ENCODE results near the gene PDE4B. TPM values are rescaled to one million over a fixed set of nuclear protein-coding genes. Genes with fewer than 3 reads are reported as not detected.

PDE4B gene
- polyA plus RNA-seq, 2 of the 4 experiments (the other 2 are of a cell fraction), result 20.2 to 56.8 TPM

- peak in 1 of 2 experiments; percentile 46; a peak in 3 of 6 replicates for ATAC-seq
- CTCF ChIA-PET, result interaction anchor here (1.1 to 1.5 kb wide), 2 partner anchors 67 to 216 kb away, joined by 3 to 4 read pairs; no protein-coding TSS in a partner anchor
- DNase-seq (ENCODE audit: low read depth in 1 of 2, low spot score in 1 of 2), result peak in 1 of 2 experiments; percentile 17
Observed at GRCh38 chr1:66175581-66175980, 382.9 kb downstream of the PDE4B start.

GRCh38 chr1:66176012-66176715, 383.5 kb downstream of the PDE4B start:
- peak; percentile 63 to 87 for ATAC-seq
- ChIA-PET POLR2A (interaction anchor here (0.7 kb wide), 1 partner anchor 168 kb away, joined by 3 read pairs; no protein-coding TSS in a partner anchor), CTCF (interaction anchor here (1.1 to 1.5 kb wide), 2 partner anchors 66 to 217 kb away, joined by 3 to 4 read pairs; no protein-coding TSS in a partner anchor)
- H3K27ac ChIP-seq, result peak overlapping the region; percentile 87 to 91
- 2% methylated on average over 5 of the region's 5 CpGs for WGBS (ENCODE audit: missing lambda C conversion rate)
- DNase-seq (ENCODE audit: low read depth in 1 of 2, low spot score in 1 of 2), result peak in 1 of 2 experiments; percentile 93
- peaks cover 68% of the 10 kb centered on the region for H3K4me1 ChIP-seq
- H3K4me2 ChIP-seq, result peak overlapping the region; percentile 73
- H3K9me3 ChIP-seq, result no peaks in the 10 kb centered on the region
- no peak overlapping the region for H3K4me3 ChIP-seq
- FAIRE-seq, result peak; percentile 87
- TF ChIP-seq POLR2AphosphoS2 (conservative IDR thresholded peaks at IDR 0.05; ENCODE audit: low read length) (no peak), PBX3 (IDR thresholded peaks at IDR 0.05) (no peak), JUNB (IDR thresholded peaks at IDR 0.05) (no peak), NFE2L2 (conservative IDR thresholded peaks at IDR 0.05; ENCODE audit: low read length) (no peak), MAX (IDR thresholded peaks at IDR 0.05) (peak; percentile 35; the same call in 1 of the 2 replicates), JUN (IDR thresholded peaks at IDR 0.05) (0 out of 5 replicates have a peak, but pooled peaks of 1 of the 2 experiments have one; percentile 23), EP300 (IDR thresholded peaks at IDR 0.05) (peak in 1 of 2 experiments; percentile 60; a peak in 2 of 5 replicates), CEBPB (IDR thresholded peaks at IDR 0.05) (peak in 1 of 2 experiments; percentile 49; a peak in 1 of 4 replicates), HDAC2 (IDR thresholded peaks at IDR 0.05) (no peak), HES2 (IDR thresholded peaks at IDR 0.05) (no peak), GATA3 (IDR thresholded peaks at IDR 0.05; ENCODE audit: borderline replicate concordance) (peak; percentile 65), ZSCAN20 (CRISPR knock-in tag; IDR thresholded peaks at IDR 0.05) (no peak)

More at GRCh38 chr1:66175581-66175980, 382.9 kb downstream of the PDE4B start:
- 48% methylated on average over 2 of the region's 2 CpGs for WGBS (ENCODE audit: missing lambda C conversion rate)
- Histone ChIP-seq H3K9me3 (no peaks in the 10 kb centered on the region), H3K27ac (peak overlapping the region; percentile 85 to 91), H3K4me1 (peaks cover 68% of the 10 kb centered on the region), H3K4me3 (no peak overlapping the region), H3K4me2 (peak overlapping the region; percentile 73)
- TF ChIP-seq RNF2 (IDR thresholded peaks at IDR 0.05; ENCODE audit: borderline replicate concordance, low read depth) (no peak), FOSB (CRISPR knock-in tag; IDR thresholded peaks at IDR 0.05) (0 out of 2 replicates have a peak, but pooled peaks have one; percentile 35), EHMT2 (IDR thresholded peaks at IDR 0.05; ENCODE audit: low read depth) (no peak), REST (IDR thresholded peaks at IDR 0.05) (no peak)
- FAIRE-seq, result no peak
- POLR2A ChIA-PET, result no interaction called here

GRCh38 chr1:66176832-66177231, 384.1 kb downstream of the PDE4B start:
- peak in 1 of 2 experiments; percentile 77 for DNase-seq (ENCODE audit: low read depth in 1 of 2, low spot score in 1 of 2)
- CTCF ChIA-PET, result interaction anchor here (1.1 to 1.7 kb wide), 2 partner anchors 11 to 66 kb away, joined by 3 to 4 read pairs; no protein-coding TSS in a partner anchor
- H3K9me3 ChIP-seq, result no peaks in the 10 kb centered on the region
- ATAC-seq, result peak; percentile 81 to 86
- POLR2A ChIA-PET, result interaction anchor here (0.7 kb wide), 1 partner anchor 169 kb away, joined by 3 read pairs; no protein-coding TSS in a partner anchor
- peak overlapping the region; percentile 87 to 91 for H3K27ac ChIP-seq
- WGBS (ENCODE audit: missing lambda C conversion rate), result 17% methylated on average over 1 of the region's 1 CpG
- H3K4me1 ChIP-seq, result peaks cover 70% of the 10 kb centered on the region
- H3K4me2 ChIP-seq, result peak overlapping the region; percentile 73
- no peak for TF ChIP-seq FOXS1 (CRISPR knock-in tag; IDR thresholded peaks at IDR 0.05)
- TF ChIP-seq MAX (IDR thresholded peaks at IDR 0.05), result no peak; the same call in 1 of the 2 replicates
- TF ChIP-seq HDAC2 (IDR thresholded peaks at IDR 0.05), result no peak
- no peak for TF ChIP-seq MAFK (IDR thresholded peaks at IDR 0.05; ENCODE audit: partially characterized antibody)
- TF ChIP-seq ESRRA (IDR thresholded peaks at IDR 0.05; ENCODE audit: borderline replicate concordance, low read length), result no peak
- no peak for TF ChIP-seq CBX2 (IDR thresholded peaks at IDR 0.05; ENCODE audit: borderline replicate concordance, low read depth)
- TF ChIP-seq USF2 (IDR thresholded peaks at IDR 0.05), result no peak
- no peak for TF ChIP-seq FOSB (CRISPR knock-in tag; IDR thresholded peaks at IDR 0.05)
- H3K4me3 ChIP-seq, result no peak overlapping the region
- FAIRE-seq, result no peak

Data from A549 (cell line).